ENCODE results near the gene EFHD2.

- TF ChIP-seq CTCF (IDR thresholded peaks at IDR 0.05), result no peak
- no peak for TF ChIP-seq POLR2A (IDR thresholded peaks at IDR 0.05)
Measured at GRCh38 chr1:15476927-15477326, 67.2 kb downstream of the EFHD2 start.
